RPMI8226 (cell line): ENCODE data around the gene NPR1.
"Not testable (repeated sequence)": the region's sequence is repeated elsewhere in the genome, so short reads cannot be mapped to it uniquely, and the experiment has no call there.

Source experiments
- DNase-seq: peaks from one replicate; pipeline ENCODE4 v3.0.0-alpha.2; 2015

NPR1 gene

GRCh38 chr1:153678519-153679336 lies at the start of gene NPR1:
Gene NPR1 (plus strand): TSS chr1:153678688. CDS start chr1:153679109, 421 bp downstream.
- peak; percentile 55 for DNase-seq

DNA sequence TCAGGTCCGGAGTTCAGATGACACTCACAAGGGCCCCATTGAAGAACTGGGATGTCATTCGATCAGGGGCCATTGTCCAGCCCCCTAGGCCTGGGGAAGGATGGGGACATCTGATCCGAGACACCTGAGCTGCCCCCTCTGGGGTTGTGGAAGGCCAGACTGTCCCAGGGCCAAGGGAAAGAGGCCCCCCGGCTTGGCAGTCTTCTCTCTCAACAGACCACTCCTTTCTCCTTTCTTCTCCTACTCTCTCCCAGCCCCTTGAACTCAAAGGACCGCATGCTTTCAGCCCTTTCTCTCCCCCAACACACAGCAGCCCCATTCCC lies 49.2 kb upstream of the NPR1 start:
- DNase-seq = no peak

- no peak for DNase-seq
These were observed 48.5 kb upstream of the NPR1 start for GRCh38 chr1:153629971-153630370.

GRCh38 chr1:153630384-153630783 lies 48.1 kb upstream of the NPR1 start:
- DNase-seq = no peak

GRCh38 chr1:153631047-153632022 lies 47.2 kb upstream of the NPR1 start:
- no peak for DNase-seq

DNA sequence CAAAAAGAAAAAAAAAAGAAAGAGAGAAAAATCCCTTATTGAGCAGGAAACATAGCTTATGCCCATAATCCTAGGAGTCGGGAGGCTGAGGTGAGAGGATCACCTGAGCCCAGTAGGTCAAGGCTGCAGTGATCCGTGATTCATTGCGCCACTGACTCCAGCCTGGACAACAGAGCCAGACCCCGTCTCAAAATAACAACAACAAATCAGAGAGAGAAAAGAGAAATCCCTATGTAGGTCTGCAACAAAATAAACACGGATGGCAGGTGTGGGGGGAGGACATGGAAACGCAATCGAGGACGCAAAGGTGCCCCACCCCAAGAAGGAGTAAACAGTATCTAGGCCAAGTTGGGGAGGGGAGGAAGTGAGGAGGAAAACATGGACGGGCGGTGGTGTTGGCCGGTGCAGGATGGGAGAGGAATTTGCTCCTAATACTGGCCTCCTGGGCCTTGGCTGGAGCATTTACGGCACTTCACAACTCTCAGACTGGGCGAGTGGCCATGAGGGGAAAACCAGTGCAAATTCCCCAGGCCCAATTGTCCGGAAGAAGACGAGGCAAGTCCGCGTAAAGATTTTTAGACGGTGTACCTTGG lies 45.2 kb upstream of the NPR1 start:
- DNase-seq = no peak

DNA sequence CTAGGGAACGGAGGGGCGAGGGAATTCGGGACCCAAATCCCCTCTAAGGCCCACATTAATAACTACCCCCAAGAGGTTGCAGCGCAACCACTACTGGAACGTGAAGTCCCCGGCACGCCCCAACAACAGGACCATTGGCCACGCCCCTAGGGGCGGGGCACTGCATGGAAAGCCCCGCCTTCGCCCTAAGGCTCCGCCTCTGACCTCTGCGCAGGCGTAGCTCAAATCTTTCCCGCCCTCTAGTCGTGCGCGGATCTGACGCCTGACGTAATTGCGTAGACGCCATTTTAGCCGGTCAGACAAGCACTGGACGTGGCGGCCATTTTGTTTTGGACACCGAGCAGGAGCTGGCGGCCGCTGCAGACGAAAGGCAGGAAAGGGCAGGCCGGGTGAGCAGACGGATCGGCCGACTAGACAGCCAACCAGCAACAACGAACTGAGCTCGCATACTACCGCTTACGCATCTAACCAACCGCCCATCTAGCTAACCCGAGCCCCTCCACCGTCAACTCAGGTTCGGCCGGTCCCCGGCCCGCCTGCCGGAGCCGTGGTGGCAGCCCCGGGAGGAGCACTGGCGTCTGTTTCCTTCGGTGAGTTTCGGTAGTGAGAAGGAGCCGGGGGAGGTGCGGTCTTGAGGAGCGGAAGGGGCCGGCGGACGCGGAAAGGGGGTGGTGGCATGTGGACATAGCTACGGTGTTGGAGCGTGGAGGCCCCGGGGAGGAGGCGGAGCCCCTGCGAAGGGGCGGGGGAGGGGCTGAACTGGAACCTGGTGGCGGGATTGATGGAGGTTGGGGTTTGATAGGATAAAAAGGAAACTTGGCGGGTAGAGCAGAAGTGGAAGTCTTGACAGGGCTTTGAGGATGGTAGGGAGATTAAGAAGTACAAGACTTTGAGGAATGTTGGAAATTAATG lies 44.5 kb upstream of the NPR1 start, which contains the start of gene CHTOP:
CHTOP (plus strand) TSS at position 313 of the 912 bp plus-strand sequence. CDS start 2,523 bp downstream, outside the sequence.
- DNase-seq = peak; percentile 99

DNA sequence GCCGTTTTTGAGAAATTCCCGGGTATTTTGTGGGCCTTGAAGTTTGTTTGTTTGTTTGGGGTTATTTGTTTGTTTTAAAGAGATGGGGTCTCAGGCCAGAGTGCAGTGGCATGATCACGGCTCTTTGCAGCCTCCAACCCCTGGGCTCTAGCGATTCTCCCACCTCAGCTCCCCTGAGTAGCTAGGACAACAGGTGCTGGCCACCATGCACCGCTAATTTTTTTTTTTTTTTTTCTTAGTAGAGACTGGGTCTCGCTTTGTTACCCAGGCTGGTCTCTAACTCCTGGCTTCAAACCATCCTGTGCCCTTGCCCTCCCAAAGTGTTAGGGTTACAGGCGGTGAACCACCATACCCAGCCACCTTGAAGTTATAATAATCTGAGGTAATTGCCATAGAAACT lies 42.6 kb upstream of the NPR1 start:
- no peak for DNase-seq

DNA sequence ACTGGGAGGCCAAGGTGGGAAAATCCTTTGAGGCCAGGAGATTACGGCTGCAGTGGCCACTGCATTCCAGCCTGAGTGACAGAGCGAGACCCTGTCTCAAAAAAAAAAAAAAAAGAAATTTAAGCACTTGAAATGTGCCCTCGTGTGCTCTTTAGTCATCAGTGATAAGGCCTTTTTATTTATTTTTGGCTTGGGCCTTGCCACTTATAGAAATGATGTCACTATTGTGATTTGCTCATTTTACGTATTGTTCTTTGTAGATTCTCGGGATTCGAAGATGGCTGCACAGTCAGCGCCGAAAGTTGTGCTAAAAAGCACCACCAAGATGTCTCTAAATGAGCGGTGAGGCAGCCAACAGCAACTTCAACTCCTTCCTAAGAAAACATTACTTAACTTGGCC lies 42.2 kb upstream of the NPR1 start:
- DNase-seq = no peak

GRCh38 chr1:153638261-153638660 lies 40.2 kb upstream of the NPR1 start:
- DNase-seq = no peak

- no peak for DNase-seq
These were observed 39.2 kb upstream of the NPR1 start for GRCh38 chr1:153639280-153639679.

DNA sequence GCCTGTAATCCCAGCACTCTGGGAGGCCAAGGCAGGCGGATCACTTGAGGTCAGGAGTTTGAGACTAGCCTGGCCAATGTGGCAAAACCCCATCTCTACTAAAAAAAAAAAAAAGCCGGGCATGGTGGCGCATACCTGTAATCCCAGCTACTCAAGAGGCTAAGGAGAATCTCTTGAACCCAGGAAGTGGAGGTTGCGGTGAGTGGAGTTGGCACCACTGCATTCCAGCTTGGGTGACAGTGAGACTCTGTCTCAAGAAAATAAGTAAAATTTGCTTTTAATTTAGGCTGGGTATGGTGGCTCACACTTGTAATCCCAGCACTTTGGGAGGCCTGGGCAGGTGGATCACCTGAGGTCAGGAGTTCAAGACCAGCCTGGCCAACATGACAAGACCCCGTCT lies 38.3 kb upstream of the NPR1 start:
- not testable (repeated sequence) for DNase-seq

- no peak for DNase-seq
These were observed 37.6 kb upstream of the NPR1 start for GRCh38 chr1:153640861-153641260.

DNA sequence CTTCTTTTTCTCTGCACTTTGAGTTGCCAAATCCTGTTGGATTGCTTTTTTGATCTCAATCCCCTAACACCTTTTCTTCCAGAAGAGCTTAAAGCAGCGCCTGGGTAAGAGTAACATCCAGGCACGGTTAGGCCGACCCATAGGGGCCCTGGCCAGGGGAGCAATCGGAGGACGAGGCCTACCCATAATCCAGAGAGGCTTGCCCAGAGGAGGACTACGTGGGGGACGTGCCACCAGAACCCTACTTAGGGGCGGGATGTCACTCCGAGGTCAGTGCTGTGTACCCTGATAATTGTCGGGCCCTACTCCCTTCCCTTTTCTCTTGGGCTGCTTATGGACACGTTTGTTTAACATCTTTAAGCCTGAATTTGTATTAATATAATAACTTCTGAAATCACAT lies 36.3 kb upstream of the NPR1 start:
- DNase-seq = no peak

GRCh38 chr1:153643100-153643499 lies 35.4 kb upstream of the NPR1 start:
- DNase-seq = no peak

GRCh38 chr1:153643816-153644215 lies 34.7 kb upstream of the NPR1 start:
- DNase-seq = no peak

DNA sequence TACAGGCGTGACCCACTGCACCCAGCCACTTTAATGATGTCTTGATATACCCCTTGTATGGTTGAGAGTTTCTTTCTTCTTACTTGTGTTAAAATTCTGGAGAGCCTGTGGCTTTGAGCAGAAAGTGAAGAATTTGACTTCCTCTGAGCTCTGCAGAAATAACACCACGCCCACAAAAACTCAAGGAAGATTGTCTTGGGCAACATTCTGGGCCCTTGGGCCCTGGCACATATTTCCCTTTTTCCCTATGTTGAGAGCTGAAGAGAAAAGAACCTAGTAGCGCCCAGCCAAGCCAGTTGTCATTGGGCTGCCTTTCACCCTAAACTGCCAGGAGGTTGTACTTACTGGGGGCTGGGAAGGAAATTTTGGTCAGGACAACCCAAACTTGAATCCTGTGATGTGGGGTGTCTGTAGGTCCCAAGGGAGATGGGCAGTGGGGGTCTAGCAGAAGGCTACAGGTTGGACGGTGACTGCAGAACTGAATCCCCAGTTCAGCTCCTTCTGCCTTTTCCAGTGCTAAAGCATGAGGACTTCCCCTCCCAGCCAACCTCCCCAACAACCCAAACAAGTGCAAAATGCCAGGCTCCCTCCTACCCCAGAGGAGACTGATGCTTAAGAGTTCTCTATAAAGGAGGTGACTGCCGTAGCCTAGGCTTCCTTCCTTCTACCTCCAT lies 31.7 kb upstream of the NPR1 start:
- no peak for DNase-seq

DNA sequence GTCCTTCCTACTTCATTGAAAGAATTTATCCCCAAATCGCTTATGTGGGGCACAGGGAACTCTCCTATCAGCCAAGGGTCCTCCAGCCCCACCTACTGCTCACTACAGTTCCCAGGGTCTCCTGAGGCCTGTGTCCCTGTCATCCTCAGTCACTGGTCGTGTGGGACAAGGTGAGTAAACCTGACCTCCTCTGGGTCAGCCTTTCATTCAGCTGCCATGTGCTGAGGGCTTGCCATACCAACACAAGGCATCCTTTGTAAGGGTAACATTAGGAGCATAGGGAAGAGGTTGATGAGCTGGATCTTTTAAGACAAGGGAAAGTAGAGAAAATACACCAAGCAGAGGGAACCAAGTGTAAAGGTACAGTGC lies 31.2 kb upstream of the NPR1 start:
- no peak for DNase-seq

DNA sequence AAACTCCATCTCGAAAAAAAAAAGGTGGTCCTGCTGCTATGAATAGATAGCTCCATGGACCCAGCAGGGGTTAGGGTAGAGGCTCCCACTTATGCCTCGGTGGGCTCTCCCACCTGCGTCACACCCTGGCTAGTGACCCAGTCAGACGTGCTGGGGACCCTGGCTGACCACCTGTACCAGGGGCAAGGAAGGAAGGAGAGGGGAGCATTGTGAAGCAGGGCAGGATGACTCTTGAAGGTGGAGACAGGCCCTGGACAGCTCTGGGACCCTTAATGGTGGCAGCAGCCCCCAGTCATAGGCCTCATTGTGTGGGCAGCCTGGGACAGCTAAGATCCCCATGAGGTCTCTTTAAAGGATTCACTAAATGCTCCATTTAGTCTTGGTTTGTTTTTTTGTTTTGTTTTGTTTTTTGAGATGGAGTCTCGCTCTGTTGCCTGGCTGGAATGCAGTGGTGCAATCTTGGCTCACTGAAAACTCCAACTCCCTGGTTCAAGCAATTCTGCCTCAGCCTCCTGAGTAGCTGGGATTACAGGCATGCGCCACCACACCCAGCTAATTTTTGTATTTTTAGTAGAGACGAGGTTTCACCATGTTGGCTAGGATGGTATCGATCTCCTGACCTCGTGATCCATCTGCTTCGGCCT lies 30.4 kb upstream of the NPR1 start:
- no peak for DNase-seq

- DNase-seq = peak; percentile 69
These were observed 29.2 kb upstream of the NPR1 start for GRCh38 chr1:153649137-153649862.

- DNase-seq = peak; percentile 86
These were observed 28.6 kb upstream of the NPR1 start for GRCh38 chr1:153649863-153650235.
